HG02870 (cell line): ENCODE measurements around the gene ZNF446.
"Not testable (repeated sequence)": the region's sequence is repeated elsewhere in the genome, so short reads cannot be mapped to it uniquely, and the experiment has no call there.

Source experiments
- ATAC-seq: cut with Tn5 transposase; IDR thresholded peaks from one replicate; pipeline ENCODE4 v1.9.1; 2021; ENCODE audit warnings: mild to moderate bottlenecking, moderate library complexity; ENCODE audit not compliant: unreplicated experiment

ZNF446 gene

DNA sequence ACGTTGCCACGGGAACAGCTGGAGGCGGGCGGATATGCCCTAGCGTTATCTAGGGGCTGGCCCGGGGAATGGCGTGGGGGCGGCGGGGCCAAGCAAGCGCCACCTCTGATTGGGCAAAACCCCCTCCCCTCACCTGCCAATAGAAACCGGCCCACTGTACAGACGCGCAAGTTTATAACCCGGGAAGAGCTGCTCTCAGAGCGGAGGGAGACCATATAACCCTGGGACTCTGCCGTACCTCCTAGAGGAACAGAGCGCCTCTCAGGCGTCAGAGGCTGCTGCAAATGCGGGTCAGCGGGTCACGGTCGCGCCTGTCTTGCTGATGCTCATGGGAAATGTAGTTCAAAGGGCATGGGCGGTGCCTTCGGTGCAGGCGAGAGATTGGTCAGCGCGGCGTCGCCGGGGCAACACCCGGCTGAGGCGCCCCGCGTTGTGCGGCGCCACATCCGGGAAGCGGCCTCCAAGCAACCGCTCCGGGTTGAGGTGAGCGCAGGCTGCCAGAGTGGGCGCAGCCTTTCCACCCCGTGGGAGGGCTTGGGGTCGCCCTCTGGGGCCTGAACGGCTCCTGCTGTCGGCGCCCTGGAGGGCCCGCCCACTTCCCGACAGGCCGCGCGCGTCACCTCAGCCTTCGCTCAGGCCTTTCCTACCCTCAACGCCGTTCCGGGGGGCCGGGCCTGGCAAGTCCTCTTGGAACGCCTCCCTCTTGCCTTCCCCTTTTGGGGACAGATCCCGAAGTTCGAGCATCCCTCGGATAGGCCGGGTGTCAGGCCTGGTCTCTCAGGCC is at the start of gene ZNF446:
Gene ZNF446, plus strand, starts transcription at position 639 of the 784 bp plus-strand sequence. CDS start 867 bp downstream, outside the sequence.
- ATAC-seq: peak; percentile 78

DNA sequence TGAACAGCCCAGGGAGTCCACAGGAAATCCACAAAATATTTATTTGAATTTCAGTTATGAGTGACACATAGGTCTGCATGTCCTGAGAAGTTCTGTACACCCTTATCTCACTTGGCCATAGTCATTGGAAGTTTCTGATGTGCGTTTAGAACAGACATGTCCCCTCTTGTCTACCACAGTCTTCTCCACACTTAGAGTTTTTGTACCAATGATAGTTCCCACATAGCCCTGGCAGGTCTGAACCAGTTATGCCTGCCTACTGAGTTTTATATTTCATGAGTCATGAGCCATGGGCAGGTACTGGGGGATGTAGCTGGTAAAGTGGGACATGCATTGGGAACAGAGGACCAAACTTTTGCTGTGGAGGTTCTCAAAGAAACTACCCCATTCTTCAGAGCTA is 47.5 kb upstream of the ZNF446 start:
- ATAC-seq: no peak

DNA sequence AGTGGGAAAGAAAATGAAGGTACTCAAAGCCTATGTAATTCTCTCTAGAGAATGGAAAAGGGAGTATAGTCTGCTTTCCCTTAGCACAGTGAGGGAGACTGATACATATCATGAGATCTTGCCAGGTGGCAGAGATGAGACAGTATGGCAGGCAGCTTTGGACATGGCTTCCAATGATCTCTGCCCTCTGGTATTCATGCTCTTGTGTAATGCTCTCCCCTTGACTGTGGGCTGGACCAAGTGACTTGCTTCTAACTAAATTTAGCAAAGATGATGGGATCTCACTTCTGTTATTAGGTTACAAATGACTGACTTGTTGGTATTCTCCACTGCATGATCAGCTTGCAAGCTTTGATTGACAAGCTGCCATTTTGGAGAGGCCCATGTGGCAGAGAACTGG is 46.4 kb upstream of the ZNF446 start:
- no peak for ATAC-seq

DNA sequence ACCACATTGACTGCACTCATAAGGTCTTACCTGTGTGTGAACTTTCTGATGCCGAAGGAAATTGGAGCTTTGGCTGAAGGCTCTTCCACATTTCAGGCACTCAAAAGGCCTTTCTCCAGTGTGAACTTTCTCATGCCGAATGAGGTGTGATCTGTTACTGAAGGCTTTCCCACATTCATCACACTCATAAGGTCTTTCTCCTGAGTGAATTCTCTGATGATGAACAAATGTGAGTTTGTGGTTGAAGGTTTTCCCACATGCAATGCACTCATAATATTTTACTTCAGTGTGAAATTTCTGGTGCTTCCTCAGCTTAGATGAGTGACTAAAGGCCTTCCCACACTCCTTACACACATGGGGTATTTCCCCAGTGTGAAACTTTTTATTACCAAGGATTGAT is 41.9 kb upstream of the ZNF446 start:
- no peak for ATAC-seq

DNA sequence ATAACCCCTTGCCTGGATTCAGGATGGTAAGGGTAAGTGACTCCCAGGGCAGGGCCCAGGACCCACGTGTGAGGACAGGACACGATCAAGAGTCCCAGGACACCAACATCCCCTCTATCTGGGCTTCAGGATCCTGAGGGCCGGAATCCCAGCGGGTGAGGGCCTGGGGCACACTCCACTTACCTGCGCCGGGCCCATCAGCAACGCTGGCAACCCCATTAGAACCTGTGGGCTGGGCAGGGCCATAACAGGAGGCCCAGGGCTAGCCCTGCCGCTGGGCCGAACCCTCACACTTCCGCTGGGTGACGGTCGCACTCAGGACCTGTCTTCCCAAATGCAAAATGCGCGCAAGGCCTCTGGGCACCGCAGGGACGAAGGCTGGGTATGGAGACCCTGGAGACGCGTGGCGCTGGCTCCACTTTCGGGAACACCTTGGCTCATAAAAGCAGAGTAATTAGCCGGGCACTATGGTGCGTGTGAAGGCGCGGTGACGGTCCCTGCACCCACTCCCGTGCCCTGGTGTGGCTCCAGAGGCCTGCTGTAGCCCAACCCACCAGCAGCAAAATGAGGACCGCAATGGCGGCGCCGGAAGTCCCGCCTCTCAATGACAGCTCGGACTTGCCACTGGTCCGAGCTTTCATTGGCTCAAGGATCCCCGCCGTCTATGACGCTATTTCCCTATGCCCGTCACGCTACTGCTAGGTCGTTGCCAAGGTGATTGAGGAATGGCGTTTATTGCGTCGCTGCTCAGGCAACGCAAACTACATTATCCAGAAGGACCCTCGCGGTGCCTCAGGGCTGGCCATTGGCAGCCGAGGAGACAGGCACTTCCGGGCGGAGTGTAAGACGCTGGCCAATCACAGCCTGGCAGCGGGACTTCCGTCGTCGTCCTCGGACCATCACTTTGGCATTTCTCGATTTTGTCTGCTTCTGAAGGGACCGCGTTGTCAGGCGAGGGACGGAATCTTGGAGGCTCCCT is 36.3 kb upstream of the ZNF446 start, which contains the start of gene ZNF132:
Gene ZNF132, minus strand, starts transcription at position 578 of the 979 bp plus-strand sequence. Its CDS starts 332 bp downstream, at position 246.
- peak; percentile 97 for ATAC-seq

DNA sequence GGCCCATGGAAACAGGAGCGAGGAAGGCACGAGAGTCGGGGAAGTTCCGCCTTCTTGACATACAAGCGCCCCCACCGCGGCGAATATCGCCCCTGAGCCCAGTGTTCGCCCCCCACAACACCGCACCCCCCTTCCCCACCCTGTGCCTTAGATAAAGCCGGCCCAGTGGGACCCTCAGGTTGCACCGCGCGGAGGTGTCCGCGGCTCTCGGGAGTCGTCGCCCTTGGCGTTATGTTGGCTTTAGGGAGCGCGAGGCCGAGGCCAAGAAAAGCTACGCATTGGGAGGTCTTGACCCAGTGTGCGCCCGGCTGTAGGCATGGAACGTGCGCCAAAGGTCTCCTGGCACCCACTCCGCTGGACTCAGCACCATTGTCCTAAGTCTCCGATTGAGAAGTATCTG is 35.6 kb upstream of the ZNF446 start:
- ATAC-seq: no peak

DNA sequence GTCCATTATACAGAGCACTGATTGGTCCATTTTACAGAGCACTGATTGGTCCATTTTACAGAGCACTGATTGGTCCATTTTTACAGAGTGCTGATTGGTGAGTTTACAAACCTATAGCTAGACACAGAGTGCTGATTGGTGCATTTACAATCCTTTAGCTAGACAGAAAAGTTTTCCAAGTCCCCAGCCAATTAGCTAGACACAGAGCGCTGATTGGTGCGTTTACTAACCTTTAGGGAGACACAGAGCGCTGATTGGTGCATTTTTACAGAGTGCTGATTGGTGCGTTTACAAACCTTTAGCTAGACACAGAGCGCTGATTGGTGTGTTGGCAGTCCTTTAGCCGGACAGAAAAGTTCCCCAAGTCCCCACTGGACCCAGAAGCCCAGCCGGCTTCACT is 33.2 kb upstream of the ZNF446 start:
- ATAC-seq: not testable (repeated sequence)

DNA sequence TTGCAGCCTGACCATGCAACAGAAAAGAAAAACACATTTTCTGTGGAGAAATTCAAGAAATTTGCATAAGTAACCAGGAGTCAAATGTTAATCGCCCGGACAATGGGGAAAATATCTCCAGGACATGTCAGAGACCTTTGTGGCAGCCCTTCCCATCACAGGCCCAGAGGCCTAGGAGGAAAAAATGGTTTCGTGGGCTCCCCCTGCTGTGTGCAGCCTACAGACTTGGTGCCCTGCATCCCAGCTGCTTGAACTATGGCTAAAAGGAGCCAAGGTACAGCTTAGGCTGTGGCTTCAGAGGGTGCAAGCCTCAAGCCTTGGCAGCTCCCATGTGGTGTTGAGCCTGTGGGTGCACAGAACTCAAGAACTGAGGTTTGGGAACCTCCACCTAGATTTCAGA is 27.3 kb upstream of the ZNF446 start:
- not testable (repeated sequence) for ATAC-seq

DNA sequence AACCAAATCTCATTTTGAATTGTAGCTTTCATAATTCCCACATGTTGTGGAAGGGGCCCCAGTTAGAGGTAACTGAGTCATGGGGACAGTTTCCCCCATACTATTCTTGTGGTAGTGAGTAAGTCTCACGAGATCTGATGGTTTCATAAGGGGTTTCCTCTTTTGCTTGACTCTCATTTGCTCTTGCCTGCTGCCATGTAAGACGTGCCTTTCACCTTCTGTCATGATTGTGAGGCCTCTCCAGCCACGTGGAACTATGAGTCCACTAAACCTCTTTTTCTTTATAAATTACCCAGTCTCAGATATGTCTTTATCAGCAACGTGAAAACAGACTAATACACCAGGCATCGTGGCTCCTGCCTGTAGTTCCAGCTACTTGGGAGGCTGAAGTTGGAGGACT is 26.2 kb upstream of the ZNF446 start:
- ATAC-seq: not testable (repeated sequence)

DNA sequence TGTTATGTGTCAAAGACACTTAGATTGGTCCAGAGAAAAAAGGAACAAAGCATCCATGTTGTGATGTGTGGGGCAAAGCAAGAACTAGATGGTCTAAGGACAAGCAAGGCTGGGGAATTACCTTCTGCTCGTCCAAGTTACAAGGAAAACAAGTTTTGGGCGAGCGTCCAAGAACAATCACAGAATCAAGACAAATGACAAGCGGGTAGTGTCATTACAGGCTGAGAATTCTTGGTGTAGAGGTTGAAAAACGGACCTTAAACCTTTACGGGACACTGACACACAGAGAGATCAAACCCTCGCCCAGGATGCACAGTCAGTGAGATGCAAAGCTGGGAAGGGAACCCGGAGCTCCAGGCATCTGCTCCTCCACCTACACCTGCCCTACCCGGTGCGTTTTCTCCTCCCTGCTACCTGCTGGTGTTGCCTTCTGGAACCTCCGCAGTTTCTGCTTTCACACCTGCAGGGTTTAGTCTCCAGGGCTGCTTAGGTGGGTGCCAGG is 25.2 kb upstream of the ZNF446 start:
- peak; percentile 16 for ATAC-seq

DNA sequence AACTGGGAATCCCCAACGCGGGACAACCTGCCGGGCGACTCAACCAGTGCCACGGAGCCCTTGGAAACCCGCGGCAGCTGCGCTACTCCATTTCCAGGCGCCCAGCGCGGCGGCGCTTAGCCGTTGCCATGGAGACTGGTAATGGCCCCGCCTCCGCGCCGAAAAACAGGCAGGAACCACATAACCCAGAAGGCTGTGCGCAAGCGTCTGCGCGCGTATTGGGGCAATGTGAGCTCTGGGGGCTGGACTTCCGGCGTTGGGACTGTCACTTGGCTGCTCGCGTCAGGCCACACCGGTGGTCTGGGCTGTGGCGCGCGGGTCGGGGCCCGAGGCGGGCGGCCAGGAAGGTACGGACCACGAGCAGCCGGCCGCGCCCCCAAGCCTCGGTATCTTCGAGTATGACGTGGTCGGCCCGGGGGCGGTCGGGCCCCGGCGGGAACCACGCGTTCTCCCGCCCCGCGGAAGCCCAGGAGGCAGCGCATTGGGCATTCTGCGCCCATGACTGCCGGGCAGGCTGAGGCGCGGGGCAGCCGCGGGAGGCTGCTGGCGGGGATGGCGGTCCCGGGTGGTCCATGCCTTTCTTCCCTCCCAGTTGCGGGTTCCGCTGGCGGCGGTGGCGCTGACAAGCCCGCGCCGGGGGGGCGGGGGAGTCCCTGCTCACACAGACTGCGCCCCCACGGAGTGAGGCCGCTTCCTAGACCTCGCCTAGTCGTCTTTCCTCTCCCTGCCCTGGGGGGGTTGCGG is 24.6 kb upstream of the ZNF446 start, which contains the start of gene ZNF324B:
Gene ZNF324B, plus strand, starts transcription at position 265 of the 744 bp plus-strand sequence. CDS start 2,080 bp downstream, outside the sequence.
- ATAC-seq: peak; percentile 95

DNA sequence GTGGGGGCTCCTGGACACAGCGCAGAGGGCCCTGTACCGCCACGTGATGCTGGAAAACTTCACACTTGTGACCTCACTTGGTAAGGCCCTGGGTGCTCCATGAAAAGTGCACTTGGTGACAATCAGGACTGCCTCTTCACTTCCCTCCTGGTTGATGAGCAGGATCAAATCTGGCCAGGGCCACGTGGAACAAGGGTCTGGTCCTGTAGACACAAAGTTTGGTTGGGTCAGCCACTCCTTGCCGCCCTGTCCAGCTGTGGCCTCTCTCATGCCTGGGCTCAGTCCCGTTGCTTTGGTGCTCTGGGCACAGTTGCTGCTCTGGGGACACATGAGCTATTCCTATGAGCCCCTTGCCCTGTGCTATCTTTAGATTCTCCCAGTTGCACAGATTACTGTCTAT is 22.4 kb upstream of the ZNF446 start:
- no peak for ATAC-seq

DNA sequence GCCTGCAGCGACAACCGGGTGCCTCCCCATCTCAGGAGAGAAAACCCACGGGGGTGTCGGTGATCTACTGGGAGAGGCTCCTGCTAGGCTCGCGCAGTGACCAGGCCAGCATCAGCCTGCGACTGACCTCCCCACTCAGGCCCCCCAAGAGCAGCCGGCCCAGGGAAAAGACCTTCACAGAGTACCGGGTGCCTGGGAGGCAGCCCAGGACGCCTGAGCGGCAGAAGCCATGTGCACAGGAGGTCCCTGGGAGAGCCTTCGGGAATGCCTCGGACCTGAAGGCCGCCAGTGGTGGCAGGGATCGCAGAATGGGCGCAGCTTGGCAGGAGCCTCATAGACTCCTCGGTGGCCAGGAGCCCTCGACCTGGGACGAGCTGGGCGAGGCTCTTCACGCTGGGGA is 20.8 kb upstream of the ZNF446 start:
- ATAC-seq: no peak

DNA sequence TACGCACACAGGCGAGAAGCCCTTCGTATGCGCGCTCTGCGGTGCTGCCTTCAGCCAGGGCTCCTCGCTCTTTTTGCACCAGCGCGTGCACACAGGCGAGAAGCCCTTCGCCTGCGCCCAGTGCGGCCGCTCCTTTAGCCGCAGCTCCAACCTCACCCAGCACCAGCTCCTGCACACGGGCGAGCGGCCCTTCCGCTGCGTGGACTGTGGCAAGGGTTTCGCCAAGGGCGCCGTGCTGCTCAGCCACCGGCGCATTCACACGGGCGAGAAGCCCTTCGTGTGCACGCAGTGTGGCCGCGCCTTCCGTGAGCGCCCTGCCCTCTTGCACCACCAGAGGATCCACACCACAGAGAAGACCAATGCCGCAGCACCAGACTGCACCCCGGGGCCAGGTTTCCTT is 20.0 kb upstream of the ZNF446 start:
- no peak for ATAC-seq

DNA sequence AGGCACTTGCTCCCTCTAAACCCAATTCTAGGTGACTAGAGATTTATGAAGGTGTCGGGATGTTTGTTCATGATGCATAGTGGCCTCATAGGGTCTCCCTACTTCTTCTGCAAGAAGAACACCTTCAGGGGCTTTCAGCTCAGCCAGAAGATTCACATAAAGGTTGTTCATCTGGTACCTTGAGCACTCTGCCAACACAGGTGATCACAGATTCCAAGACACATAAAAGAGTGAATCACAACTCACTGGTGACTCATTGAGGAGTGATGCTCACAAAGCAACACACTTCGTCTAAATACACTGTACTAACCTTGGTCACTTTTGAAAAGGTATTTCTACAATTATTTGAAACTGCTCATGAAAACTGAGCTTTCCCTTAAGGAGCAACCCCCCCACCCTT is 16.1 kb upstream of the ZNF446 start:
- ATAC-seq: no peak

DNA sequence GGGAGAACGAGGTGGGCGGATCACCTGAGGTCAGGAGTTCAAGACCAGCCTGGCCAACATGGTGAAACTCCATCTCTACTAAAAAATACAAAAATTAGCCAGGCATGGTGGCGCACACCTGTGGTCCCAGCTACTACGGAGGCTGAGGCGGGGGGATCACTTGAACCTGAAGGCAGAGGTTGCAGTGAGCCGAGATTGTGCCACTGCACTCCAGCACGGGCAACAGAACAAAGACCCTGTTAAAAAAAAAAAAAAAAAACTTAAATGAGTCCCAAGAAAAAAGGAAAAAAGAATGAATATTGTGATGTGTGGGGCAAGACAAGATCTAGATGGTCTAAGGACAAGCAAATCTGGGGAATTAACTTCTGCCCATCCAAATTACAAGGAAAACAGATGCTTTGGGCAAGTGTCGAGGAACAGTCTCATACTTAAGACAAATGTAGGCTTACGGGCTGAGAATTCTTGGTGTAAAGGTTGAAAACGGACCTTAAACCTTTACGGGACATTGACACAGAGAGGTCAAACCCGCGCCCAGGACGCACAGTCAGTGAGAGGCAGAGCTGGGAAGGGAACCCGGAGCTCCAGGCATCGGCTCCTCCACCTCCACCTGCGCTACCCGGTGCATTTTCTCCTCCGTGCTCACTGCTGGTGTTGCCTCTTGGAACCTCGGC is 9.9 kb upstream of the ZNF446 start:
- peak; percentile 21 for ATAC-seq

DNA sequence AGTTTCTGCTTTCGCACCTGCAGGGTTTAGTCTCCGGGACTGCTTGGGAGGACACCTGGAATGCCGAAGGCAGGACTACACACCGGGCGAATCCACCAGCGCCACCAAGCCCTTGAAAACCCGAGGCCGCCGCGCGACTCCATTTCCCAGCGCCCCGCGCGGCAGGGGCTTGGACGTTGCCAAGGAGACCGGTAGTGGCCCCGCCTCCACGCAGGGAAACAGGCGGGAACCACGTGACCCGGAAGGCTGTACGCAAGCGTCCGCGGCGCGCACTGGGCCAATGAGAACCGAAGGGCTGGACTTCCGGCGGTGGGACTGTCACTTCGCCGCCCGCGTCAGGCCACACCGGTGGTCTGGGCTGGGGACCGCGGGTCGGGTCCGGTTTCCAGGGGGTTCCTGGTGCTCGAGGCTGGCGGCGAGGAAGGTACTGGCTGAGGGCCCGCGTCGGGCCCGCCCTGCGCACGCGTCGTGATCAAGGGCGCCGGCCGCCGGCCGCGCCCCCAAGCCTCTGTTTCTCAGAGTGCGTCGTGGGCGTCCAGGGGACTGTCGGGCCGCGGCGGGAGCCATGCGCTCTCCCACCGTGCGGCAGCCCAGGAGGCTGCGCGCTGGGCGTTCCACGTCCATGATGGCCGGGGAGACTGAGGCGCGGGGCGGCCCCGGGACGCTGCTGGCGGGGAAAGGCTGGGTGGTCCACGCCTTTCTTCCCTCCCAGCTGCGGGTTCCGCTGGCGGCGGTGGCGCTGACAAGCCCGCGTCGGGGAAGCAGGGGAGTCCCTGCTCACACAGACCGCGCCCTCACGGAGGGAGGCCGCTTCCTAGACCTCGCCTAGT is 9.2 kb upstream of the ZNF446 start, which contains the start of gene ZNF324:
Gene ZNF324, plus strand, starts transcription at position 321 of the 830 bp plus-strand sequence. CDS start 2,106 bp downstream, outside the sequence.
- peak; percentile 87 for ATAC-seq

DNA sequence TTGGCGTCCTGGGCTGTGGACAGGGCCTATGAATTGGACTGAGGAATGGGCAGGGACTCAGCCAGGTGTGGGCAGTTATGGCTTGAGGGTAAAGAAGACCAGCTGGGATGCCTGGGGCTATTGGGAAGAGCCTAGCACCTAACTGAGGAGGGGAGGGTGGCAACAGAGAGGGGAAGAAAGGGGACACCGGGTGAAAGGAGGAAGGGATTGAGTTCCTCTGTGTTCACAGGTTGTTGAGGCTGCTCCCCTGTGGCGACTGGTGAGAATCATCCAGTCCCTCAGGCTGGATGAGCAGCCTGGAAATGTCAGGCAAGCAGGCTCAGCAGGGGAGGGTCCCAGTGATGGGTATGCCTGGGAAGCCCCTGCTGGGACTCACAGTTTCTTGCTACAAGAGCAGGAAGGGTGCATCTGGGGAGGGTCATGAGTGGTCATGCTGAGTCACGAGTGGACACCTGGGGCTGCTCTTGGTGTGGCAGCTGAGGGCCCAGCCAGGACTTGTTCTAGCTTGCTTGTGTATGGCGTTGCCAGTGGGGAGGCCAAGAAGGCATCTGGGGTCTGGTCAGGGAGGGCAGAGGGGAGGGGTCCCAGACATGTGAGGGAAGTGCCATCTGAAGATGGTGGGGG is 7.8 kb upstream of the ZNF446 start:
- ATAC-seq: no peak
